ENCODE results near the gene LIMCH1.

The LIMCH1 gene

DNA sequence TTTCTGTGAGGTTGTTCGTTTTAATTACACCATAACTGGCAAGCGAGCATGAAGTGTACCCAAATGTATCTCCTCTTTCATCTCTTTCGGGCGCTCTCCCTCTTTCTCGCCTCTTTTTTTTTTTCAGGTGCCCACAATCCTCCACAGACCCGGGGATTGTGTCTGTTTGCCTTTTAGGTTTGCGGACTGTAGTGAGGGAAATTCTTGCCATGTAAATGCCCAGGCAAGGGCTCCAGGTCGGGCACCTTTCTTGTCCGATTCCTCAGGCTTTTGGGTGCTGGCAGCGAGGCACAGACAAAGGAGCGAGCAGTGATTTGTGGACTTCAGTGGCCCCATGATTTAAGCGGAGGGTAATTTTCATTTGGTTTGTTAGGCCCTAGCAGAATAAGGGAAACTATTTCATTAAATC lies 211.7 kb downstream of the LIMCH1 start:
- DNase-seq (ENCODE audit: extremely low spot score): no peak
- POLR2A ChIA-PET: no interaction called here
- TF ChIP-seq, protein P1, sequence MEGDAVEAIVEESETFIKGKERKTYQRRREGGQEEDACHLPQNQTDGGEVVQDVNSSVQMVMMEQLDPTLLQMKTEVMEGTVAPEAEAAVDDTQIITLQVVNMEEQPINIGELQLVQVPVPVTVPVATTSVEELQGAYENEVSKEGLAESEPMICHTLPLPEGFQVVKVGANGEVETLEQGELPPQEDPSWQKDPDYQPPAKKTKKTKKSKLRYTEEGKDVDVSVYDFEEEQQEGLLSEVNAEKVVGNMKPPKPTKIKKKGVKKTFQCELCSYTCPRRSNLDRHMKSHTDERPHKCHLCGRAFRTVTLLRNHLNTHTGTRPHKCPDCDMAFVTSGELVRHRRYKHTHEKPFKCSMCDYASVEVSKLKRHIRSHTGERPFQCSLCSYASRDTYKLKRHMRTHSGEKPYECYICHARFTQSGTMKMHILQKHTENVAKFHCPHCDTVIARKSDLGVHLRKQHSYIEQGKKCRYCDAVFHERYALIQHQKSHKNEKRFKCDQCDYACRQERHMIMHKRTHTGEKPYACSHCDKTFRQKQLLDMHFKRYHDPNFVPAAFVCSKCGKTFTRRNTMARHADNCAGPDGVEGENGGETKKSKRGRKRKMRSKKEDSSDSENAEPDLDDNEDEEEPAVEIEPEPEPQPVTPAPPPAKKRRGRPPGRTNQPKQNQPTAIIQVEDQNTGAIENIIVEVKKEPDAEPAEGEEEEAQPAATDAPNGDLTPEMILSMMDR (IDR thresholded peaks at IDR 0.05; ENCODE audit: control extremely low read depth, extremely low read depth, low read depth, missing control alignments): no peak
- CTCF ChIA-PET: no interaction called here
